Muscle of back (tissue), 11 donors: ENCODE results near the gene PKD1L1. TPM values are rescaled to one million over a fixed set of nuclear protein-coding genes. Genes with fewer than 3 reads are reported as not detected.

Experiments used
- DNase-seq, 3 donors: peaks; one replicate each; pipeline versions ENCODE4 v3.0.0 to v3.0.0-alpha.2; 2013
- polyA plus RNA-seq, 10 donors: library from polyadenylated mRNA; unstranded; fragments of 120-200 nt; gene quantifications; one replicate each; pipeline ENCODE4 v1.2.1, GENCODE V29; 2013; ENCODE audit not compliant: insufficient read length in 10 of 10

PKD1L1 gene
- polyA plus RNA-seq, 10 donors = 0.14 to 1.4 (median 0.67) TPM

GRCh38 chr7:47905076-47905920 lies 43.0 kb downstream of the PKD1L1 start:
- no peak for DNase-seq

DNA sequence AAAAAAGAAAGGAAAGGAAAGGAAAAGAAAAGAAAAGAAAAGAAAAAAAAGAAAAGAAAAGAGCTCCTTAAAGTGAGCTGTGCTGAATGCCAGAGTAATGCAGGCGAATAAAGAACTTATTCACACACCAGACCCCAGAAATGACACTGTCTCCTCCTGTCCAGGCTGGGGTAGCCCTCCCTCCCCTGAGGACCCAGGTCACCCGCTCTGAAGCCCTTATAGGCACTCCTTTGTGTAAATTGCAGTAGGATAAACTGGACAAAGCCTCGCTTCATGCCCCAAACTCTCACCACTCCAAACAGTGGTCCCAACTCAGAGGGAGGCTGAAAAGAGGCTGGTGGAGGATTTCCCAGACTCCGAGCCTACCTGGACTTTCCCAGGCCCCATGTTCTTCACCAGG lies 46.3 kb downstream of the PKD1L1 start:
- DNase-seq = no peak

GRCh38 chr7:47901542-47901941 lies 46.7 kb downstream of the PKD1L1 start:
- DNase-seq = no peak

- DNase-seq = no peak
Observed at GRCh38 chr7:47897831-47898230, 50.4 kb downstream of the PKD1L1 start.

GRCh38 chr7:47896809-47897423 lies 51.4 kb downstream of the PKD1L1 start:
- DNase-seq = no peak

GRCh38 chr7:47895026-47895425 lies 53.2 kb downstream of the PKD1L1 start:
- no peak for DNase-seq

DNA sequence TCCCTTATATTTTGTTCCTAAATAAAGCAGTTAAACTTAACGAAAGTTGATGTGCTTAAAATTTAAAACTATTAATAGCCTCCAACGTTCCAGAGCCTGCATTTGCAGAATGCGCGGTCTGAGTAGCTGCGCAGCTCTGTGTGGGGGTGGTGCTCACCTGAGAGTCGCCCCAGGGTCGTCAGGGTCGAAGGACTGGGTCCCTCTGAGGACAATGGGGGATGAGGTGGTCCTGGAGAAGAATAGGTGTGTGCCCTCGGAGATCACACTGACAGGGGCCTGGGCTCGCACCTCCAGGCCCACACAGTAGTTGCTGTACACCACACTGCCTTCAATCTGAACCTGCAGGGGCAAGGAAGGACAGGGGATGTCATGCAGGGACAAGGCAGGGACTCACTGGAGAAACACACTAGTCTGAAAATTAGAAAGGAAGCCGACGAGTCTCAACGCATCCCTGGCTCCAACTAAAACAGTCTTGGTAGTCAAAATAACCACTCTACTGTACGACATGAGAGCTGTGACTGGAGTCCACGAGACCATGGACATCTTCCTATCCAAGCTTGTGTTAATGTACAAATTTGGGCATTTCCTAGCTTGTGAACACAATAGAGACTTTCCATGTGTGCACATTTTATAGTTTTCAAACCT lies 54.4 kb downstream of the PKD1L1 start:
- no peak for DNase-seq

GRCh38 chr7:47893238-47893637 lies 55.0 kb downstream of the PKD1L1 start:
- DNase-seq = no peak

DNA sequence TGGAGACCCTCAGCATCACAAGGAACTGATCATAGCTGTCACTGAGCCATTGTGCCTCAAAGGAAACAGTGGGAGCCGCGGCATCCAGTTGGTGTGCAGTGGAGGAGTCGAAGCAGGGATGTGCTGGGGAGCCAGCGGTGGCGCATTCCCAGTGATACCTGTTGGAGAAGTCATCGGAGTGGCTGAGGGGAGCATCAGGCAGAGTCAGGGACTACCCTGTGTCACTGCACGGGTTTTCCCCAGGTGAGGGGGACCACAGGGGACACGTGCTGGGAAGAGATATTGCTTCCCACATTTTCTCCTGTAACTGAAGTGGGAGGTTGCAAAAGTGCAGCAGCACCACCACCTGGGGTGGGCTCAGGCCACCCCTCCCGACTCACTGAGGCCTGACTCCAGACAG lies 57.7 kb downstream of the PKD1L1 start:
- DNase-seq = no peak

GRCh38 chr7:47890125-47890524 lies 58.1 kb downstream of the PKD1L1 start:
- no peak for DNase-seq

DNA sequence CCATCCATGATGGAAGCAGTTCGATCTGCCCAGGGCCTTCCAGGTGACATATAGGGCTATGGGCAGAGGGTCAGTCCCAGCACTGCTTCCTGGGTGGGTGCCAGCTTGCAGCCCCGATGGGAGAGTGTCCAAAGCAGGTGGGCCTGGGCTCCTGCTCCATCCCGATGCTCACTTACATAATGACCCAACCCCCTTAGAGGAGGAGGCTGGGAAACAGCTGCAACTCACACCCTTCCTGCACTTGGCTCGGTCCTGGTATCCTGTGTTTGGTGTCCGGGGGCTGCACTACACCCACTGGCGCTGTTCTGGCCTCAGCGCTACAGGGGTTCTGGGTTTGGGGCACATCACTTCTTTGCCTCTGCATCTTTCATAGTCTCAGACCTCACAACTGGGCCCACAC lies 58.5 kb downstream of the PKD1L1 start:
- DNase-seq = no peak

GRCh38 chr7:47888371-47889265 lies 59.6 kb downstream of the PKD1L1 start:
- no peak for DNase-seq

- no peak for DNase-seq
Observed at GRCh38 chr7:47887016-47887640, 61.1 kb downstream of the PKD1L1 start.

- no peak for DNase-seq
Observed at GRCh38 chr7:47885987-47886811, 62.1 kb downstream of the PKD1L1 start.

GRCh38 chr7:47885309-47885986 lies 62.8 kb downstream of the PKD1L1 start:
- DNase-seq = no peak

- DNase-seq = peak in 1 of 3 donors; percentile 9
Observed at GRCh38 chr7:47884675-47885074, 63.6 kb downstream of the PKD1L1 start.

DNA sequence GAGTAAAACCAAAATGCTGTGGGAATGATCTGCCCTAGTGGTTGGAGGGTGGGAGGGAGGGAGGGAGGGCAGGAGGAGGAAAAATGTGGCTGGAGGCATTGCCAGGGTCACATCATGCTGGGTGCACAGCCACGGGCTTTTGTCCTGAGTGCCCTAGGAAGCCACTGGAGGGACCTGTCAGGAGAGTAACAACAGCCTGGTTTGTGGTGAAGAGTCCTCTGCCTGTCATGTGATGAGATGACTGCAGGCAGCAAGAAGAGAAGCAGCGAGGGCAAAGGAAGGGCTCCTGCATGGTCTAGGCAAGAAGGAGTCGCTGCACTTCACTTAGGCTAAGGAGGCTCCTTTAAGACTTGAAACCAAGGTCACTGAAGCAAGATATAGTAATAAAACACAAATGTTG lies 65.6 kb downstream of the PKD1L1 start:
- no peak for DNase-seq

GRCh38 chr7:47881256-47881655 lies 67.0 kb downstream of the PKD1L1 start:
- DNase-seq = no peak

GRCh38 chr7:47878662-47879061 lies 69.6 kb downstream of the PKD1L1 start:
- DNase-seq = no peak

DNA sequence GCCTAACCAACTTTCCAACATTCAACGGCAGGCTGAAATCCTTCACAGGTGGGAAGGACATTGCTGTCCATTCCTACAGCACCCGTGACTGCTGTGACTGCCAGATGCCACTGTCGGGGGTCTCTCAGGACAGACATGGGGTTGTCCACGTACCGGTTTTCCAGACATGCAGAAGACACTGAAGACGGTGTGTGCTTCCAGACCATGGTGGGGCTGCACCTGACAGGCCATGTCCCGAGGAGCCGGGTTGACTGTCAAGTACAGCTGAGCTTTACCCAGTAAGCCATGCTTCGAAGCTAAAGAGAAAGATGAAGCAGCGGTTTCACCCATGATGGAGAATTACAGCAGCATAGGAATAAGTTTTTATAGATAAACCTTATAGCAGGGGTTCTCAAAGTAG lies 70.9 kb downstream of the PKD1L1 start:
- DNase-seq = no peak
